Measurements from ENCODE around the gene PNMA1.

Gene PNMA1

GRCh38 chr14:73713803-73714655 lies at the start of gene PNMA1:
Gene PNMA1 (minus strand): TSS chr14:73714384. CDS start chr14:73713639, 745 bp downstream.
- peak; percentile 98 for DNase-seq (ENCODE audit: low spot score)

- no peak for DNase-seq (ENCODE audit: low spot score)
These were observed 49.2 kb upstream of the PNMA1 start for GRCh38 chr14:73763396-73763795.

- no peak for DNase-seq (ENCODE audit: low spot score)
These were observed 48.2 kb upstream of the PNMA1 start for GRCh38 chr14:73762375-73762822.

- DNase-seq (ENCODE audit: low spot score): no peak
These were observed 47.6 kb upstream of the PNMA1 start for GRCh38 chr14:73761618-73762355.

- no peak for DNase-seq (ENCODE audit: low spot score)
These were observed 46.7 kb upstream of the PNMA1 start for GRCh38 chr14:73760598-73761586.

- DNase-seq (ENCODE audit: low spot score): peak; percentile 94
These were observed 45.8 kb upstream of the PNMA1 start for GRCh38 chr14:73759714-73760597.

GRCh38 chr14:73759183-73759713 lies 45.1 kb upstream of the PNMA1 start:
- peak; percentile 89 for DNase-seq (ENCODE audit: low spot score)

GRCh38 chr14:73758392-73759182 lies 44.4 kb upstream of the PNMA1 start:
- peak; percentile 85 for DNase-seq (ENCODE audit: low spot score)

GRCh38 chr14:73757876-73758391 lies 43.8 kb upstream of the PNMA1 start:
- DNase-seq (ENCODE audit: low spot score): no peak

GRCh38 chr14:73757381-73757780 lies 43.2 kb upstream of the PNMA1 start:
- no peak for DNase-seq (ENCODE audit: low spot score)

GRCh38 chr14:73755434-73756014 lies 41.3 kb upstream of the PNMA1 start:
- DNase-seq (ENCODE audit: low spot score): no peak

GRCh38 chr14:73754911-73755360 lies 40.8 kb upstream of the PNMA1 start:
- peak; percentile 66 for DNase-seq (ENCODE audit: low spot score)

GRCh38 chr14:73753887-73754795 lies 40.0 kb upstream of the PNMA1 start:
- DNase-seq (ENCODE audit: low spot score): no peak

GRCh38 chr14:73753124-73753886 lies 39.1 kb upstream of the PNMA1 start:
- no peak for DNase-seq (ENCODE audit: low spot score)

- DNase-seq (ENCODE audit: low spot score): no peak
These were observed 38.3 kb upstream of the PNMA1 start for GRCh38 chr14:73752297-73752992.

GRCh38 chr14:73751157-73751691 lies 37.0 kb upstream of the PNMA1 start:
- no peak for DNase-seq (ENCODE audit: low spot score)

Data from D341Med (cell line).